Measurements from ENCODE around the gene PTGDR.
A peak's percentile ranks its signal among the peaks of the same experiment; 100 is the strongest.

The PTGDR gene

DNA sequence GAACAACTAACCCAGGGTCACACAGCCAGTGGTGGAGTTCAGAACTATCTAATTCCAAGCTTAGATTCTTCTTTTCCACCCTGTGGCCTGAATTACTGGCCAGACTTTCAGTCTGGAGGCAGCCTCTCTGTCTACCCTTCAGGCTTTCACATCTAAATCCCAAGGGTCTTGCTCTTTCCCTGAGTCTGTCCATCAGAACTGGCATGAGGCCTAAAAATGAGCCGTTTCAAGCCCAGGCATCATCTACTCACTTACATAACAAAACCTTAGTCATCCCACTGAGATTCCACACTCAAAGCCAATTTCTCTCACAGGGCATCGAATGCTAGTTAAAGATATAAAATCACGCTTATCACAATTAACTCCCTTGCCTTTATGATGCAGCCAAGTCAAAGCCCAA lies 1.3 kb upstream of the PTGDR start:
- DNase-seq, result no peak

DNA sequence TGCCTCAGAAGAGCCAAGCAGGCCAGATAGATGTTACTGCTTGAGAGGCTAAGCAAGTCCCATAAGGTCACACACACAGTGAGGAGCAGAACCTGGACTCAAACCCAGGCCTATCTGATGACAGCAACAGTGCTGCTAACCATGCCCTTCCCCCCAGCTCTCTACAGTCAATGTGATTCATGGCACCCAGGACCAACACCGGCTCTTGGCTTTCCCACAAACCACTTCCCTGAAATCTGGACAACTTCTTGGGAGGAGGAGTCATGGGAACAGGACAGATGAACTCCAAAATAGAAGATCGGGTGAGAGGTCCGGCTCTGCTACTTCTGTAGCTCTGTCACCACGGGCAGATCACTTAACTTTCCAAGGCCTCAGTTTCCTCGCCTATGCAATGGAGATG lies 716 bp upstream of the PTGDR start:
- no peak for DNase-seq

DNA sequence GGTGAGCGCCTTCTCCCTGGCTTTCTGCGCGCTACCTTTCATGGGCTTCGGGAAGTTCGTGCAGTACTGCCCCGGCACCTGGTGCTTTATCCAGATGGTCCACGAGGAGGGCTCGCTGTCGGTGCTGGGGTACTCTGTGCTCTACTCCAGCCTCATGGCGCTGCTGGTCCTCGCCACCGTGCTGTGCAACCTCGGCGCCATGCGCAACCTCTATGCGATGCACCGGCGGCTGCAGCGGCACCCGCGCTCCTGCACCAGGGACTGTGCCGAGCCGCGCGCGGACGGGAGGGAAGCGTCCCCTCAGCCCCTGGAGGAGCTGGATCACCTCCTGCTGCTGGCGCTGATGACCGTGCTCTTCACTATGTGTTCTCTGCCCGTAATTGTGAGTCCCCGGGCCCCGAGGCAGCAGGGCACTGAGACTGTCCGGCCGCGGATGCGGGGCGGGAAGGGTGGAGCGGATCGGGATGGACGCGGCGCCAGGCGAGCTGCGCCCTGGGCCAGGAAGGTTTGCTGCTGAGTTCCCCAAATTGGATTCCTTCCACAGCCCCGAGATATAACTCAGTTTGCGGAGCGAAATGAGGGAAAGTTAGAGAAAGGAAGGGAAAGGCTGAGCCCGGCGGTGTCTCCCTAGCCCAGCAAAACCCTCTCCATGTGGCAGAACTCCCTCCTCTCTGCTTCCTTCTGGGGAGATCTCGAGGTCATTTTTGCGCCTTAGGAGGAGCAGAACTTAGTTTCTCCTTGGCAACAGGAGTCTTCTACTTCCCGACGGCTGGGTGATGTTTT lies 972 bp downstream of the PTGDR start:
- no peak for DNase-seq

DNA sequence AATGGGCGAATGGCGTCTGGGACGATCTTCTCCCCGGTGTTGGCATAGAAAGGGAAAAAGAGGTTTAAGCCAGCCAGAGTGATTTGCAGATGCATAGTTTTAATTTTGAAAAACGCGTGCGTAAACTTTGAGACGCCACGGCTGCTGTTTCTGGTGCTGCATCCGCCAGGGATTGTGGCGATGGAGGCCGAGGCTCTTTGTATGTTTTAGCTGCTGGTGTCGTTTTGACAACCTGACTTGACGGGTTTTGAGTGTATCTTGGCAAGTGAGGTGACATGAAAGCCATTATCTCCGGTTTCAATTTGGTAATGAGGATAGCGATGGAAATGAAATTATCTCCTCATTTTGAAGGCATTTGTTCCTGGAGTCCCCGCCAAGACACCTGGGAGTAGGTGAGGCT lies 1.6 kb downstream of the PTGDR start:
- DNase-seq, result no peak

DNA sequence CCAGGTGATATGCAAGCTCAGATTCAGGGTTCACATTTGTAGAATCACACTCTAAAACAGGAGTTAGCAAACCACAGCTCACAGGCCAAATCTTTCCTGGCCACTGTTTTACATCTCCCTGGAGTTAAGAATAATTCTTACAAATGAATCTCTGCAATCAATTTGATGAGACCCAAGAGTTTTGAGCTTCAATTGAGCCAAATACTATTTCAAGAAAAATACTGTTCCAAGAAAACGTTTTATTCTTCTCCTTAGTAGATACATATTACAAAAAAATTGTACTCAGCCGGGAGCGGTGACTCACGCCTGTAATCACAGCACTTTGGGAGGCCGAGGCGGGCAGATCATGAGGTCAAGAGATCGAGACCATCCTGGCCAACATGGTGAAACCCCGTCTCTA lies 2.5 kb downstream of the PTGDR start:
- DNase-seq, result no peak

DNA sequence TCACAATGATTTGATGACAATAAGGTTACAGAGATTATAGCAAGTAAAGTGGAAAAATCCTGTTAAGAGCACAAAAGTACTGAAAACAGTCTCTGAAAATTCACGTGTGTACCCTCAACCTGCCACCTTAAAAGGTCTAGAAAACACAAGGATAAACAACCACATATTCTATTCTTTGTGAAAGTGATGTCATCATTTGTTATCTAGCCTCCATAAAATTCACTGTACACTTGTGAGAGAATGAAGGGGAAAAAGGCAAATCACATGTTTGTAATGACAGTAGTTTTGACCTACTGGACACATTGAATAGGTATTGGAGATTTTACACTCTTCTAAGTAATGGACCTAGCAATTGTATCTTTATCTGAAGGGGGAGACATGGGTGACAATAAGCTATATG lies 4.0 kb downstream of the PTGDR start:
- no peak for DNase-seq

DNA sequence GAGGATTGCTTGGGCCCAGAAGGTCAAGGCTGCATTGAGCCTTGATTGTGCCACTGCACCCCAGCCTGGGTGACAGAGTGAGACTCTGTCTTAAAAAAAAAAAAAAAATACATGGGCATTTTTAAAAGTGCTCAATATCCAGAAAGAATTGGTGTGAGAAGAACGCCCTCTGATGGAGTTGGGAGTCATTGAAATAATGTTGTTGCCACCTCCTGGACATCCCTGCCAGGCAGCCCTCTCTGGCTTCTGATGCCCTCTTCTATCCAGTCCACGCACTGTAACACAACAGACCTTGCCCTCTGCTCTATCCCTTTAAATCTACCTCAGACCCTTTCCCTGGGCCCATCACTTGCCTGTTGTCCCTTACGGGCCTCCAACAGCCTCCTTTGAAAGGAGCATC lies 4.9 kb downstream of the PTGDR start:
- DNase-seq, result no peak

DNA sequence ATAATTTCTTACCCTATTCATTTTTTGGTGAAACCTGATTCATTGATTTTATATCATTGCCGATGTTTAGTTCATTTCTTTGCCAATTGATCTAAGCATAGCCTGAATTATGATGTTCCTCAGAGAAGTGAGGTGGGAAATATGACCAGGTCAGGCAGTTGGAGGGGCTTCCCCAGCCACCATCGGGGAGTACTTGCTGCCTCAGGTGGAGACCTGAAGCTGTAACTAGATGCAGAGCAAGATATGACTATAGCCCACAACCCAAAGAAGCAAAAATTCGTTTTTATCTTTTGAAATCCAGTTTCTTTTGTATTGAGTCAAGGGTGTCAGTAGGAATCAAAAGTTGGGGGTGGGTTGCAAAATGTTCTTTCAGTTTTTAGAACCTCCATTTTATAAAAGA lies 7.9 kb downstream of the PTGDR start:
- DNase-seq, result no peak

DNA sequence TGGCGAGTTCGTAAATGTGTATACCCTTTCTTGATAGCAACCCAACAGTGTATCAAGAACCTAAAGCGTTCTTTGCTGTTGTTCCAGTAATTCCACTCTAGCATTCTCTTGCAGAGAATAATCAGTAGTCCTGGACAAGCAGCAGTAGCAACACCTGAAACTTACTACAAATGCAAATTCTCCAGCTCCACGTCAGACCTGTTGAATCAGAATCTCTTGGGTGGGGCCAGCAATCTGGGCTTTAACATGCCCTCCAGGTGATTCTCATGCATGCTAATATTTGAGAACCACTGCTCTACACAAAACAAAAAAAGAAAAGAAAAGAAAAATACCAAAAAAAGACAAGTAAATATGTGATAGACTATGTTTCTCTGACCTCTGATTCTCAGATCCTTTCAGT lies 10.1 kb downstream of the PTGDR start:
- no peak for DNase-seq

DNA sequence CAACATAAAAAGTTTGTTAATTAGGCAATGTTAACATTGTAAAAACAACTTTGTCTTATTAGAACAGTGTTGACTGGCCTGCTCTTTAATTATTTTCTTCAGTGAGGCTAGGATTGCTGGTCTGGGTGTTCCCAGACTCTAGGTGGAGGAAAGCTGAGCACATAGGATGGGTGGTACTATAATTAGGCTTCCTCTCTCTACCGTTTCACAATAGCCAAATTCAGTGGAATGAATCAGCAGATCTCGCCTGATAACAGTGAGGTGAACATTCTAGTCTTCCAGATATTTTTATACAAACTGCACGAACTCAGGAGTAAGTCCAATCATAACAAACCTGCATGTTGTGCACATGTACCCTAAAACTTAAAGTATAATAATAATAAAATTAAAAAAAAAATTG lies 11.9 kb downstream of the PTGDR start:
- DNase-seq, result no peak

DNA sequence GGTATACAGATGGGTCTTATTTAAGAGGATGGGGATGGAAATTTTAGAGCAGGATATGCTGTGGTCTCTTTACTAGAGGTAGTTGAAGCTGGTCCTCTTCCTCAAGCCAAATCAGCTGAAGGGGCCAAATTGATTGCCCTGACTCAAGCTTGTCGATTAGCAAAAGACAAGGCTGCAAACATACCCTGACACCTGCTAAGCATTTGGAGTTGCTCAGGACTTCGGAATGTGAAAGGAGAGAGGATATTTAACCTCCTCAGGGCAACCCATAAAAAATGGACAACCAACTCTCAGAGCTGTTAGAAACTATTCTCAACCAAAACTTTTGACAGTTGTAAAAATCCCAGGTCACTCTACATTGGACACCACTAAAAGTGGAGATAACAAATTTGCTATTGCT lies 15.6 kb downstream of the PTGDR start:
- DNase-seq, result no peak

DNA sequence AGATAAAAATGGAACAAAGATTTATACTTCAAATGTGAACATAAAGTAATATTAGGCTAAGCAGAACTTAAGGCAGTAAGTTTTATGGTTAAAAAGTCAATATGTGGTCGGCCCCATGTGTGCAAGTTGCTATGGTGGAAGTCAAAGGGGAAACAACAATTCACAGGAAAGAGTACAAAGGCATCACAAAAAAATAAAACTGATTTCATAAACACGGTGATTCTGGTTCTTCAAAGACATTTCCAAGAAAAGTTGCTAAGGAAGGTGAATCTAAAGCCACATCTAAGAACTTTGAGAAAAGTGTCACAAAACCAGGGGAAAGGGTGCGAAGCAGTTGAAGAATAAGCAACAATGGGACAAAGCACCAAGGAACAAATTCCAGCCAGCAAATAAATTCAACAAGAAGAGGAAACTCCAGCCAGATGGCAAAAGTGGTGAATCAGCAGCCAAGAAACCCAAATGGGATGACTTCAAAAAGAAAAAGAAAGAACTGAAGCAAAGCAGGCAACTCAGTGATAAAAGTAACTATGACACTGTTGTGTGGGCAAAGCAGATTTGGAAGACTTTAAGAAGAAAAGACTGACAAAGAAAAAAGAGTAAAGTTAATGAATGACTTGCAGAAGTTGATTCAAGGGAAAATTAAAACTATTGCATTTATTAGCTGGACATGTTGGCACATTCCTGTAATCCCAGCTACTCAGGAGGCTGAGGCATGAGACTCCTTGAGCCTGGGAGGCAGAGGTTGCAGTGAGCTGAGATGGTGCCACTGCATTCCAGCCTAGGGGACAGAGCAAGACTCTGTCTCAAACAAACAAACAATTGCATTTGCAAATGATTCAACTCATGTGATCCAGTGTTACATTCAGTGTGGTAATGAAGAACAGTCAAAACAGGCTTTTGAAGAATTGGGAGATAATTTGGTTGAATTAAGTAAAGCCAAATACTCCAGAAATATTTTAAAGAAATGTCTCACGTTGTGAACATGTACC lies 19.5 kb downstream of the PTGDR start:
- no peak for DNase-seq

DNA sequence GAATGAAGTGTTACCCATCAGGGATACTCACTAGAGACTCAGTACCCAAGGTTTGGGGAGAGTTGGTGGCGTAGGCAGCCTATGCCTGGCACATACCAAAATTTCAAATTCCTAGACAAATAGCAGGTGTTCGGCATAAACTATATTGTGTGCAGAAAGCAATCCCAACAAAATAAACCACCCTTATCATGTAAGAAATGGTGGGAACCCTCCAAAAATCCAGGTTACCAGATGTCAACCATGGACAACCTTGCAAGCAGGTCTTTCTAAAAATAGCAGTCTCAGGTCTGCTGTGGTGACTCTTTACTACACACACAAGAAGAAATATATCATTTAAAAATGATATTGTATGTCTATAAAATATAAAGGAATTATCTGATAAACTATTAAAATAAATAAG lies 28.9 kb downstream of the PTGDR start:
- DNase-seq, result no peak

DNA sequence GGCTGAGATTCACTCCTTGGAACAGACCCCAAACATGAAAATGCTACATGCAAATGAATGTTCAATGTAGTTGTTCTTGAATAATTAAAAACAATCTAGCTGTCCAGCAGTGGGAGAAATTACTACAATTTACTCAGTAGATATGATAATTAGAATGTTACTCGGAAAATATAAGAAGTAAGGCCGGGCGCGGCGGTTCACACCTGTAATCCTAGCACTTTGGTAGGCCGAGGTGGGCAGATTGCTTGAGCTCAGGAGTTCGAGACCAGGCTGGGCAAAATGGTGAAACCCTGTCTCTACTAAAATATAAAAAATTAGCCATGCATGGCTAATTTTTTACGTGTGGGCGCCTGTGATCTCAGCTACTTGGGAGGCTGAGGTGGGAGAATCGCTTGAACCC lies 31.3 kb downstream of the PTGDR start:
- no peak for DNase-seq

DNA sequence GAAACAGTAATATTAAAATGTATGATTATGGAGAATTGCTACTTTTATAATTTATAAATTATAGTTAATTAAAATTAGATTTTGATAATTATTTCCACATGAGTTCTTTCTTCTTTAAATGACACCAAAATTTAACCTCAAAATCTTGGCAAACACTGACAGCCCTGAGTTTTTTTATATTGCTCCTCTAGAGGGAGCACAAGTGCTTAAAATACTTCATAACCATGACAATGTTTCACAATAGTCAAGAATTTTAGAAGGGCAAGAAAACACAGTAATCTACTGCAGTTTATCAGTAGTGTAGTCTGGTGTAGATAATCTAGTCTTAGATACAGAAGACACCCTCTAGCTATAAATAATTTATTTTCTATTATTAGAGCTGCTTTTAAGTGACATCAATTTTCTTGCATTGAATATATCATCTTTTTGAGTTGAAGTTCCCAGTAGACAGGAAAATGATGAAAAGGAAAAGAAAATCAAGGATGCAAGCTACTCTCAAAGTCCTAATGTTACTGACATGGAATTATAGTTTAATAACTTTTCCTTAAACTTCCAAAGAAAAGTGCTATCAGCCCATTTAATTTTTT lies 32.3 kb downstream of the PTGDR start:
- DNase-seq, result peak; percentile 34

DNA sequence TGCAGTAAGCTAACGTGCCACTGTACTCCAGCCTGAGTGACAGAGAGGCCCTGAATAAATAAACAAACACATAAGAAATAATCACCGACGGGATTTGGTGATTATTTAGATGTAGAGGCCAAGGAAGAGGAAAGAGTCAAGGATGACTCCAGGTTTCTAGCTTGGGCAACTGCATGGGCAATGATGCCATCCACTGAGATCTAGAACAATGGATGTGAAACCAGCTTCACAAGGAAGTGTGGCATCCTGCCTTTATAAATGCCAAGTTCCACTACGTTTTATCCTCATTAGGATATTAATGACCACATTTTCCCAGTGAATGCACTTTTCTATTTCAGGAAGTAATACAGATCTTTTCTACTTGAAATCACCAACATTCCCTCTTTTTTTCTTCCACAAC lies 35.7 kb downstream of the PTGDR start:
- no peak for DNase-seq

DNA sequence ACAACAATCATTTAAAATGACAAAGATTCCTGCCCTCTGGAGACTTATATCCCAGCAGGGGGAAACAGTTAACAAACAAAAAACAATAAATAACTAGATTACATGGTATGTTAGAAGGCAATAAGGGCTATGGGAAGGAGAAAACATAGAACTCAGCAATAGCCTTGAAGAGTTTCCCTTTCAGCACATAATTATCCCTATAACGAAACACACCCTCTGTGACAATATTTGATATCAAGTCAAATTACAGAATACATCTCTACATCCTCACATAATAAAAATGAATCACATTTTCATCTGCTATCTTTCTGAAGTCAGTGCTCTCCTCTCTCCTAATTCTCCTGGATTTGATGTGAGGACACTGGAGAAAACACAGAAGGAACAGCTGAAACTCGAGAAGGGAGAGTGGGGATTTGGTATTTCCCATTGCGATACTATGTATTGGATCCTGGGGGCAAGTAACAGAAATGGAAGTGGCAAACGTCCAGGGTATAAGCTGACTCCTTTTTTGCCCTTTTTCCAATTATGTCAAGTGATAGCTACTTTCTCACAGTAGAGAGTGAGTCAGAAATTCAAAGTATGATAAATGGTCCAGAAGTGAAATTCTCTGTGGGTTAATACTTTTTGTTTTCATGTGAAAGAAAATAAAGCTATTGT lies 36.9 kb downstream of the PTGDR start:
- DNase-seq, result no peak

DNA sequence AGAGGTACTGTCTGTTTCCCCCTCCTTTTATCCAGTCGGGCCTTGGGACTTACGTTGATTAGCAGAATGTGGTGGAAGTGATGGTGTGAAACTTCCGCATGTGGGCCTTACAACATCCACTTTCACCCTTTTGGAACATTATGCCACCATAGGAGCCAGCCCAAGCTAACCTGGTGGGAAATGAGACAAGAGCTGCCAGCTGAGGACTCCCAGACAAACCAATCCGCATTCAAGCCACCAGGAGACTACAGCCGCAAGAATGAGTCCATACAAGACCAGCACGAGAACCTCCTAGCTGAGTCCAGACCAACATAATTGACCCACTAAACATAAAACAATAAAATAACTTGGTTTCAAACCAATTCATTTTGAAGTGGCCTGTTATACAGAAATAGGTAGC lies 37.5 kb downstream of the PTGDR start:
- no peak for DNase-seq

DNA sequence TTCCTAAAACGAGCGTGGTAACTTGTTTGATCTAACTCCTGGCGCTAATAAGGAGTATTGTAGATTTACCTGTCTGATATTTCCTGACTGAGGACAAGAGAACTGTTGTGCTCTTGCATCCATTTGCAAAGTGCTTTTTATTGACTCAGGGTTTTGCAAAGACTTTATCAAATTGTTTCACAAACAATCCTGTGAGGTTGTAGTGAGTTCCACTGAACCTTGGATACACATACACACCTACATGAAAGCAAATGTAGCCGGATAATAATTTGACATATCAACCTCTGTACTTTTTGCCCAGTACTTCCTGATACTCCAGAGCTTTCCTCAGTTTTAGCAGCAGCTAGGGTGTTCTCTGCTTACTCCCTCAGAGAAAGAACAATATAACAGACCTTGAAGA lies 39.9 kb downstream of the PTGDR start:
- no peak for DNase-seq

DNA sequence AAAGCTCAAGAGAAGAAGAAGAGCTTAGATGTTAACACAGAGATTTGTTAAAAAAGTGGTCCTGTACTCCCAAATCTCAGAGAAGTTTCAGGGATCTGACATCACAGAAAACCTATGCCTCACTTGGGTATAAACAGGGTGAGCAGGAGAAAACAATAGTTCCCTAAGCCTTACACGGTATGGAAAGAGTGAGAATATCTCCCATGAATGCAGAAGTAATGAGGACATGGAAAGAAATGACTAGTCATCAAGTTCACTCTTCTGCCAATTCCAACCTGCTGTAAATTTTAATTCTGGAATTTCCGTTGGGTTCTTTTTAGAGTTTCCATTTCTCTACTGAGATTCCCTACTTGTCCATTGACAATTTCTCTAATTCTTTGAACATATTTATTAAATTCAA lies 40.4 kb downstream of the PTGDR start:
- DNase-seq, result no peak

DNA sequence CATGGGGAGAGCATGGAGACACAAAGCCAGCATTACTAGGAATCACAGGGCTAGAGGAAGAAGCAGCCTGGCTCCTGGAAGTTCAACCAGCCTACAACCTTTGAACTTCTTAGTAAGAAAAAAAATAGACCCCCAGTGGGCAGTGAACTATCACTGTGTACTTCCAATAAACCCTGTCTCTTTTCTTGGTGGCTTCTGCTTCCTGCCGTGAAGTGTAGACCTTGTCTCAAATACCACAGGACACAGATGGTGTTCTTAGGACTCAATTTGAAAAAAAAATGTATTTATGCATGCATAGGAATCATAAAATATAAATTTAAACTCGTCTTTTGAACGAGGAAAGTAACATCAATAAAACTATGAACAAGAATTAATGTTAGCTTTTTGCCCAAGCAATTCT lies 43.0 kb downstream of the PTGDR start:
- no peak for DNase-seq

DNA sequence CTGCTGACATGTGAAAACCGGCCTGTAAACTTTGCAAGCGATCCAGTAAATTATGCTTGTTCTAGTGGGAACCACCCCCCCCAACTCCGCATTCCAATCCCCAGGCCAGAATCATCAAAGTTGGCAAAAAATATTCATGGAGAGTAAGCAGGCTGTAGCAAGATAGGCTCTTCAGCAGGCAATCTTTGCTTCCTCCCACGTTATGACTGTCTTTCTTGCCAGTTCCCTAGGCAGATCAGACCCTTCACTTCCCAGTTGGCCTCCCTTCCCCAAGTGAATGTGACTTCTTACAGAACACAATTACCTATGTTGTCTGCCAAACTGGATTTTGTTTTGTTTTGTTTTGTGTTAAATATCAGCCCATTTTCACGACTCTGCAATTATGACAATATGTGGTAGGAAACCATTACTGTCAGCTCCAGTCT lies 45.4 kb downstream of the PTGDR start:
- no peak for DNase-seq

DNA sequence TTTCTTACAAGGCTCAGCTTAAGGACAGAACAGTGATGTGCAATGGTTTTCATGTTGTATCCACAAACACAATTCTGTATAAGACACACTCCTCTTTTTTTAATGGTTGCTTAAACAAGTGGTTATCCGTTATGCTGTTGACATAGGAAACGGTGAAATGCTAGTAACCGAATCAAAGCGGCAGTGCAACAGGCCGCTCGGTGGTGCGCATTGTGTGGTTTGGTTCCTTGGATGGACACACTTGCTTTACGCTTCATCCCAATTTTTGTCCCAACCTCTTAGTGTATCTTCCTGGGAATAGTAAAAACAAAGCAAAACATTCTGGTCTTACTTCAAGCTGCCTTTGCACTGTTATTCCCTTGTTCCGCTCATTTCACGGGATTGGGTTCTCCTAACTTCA lies 46.0 kb downstream of the PTGDR start:
- no peak for DNase-seq

All from NCI-H2227 treated with DMSO at 0.1 percent for 48 hours (cell line).